ENCODE results near the gene ENSA. TPM values are rescaled to one million over a fixed set of nuclear protein-coding genes. Genes with fewer than 3 reads are reported as not detected.
"Not testable (repeated sequence)": the region's sequence is repeated elsewhere in the genome, so short reads cannot be mapped to it uniquely, and the experiment has no call there.

Gene ENSA
- polyA plus RNA-seq (ENCODE audit: insufficient read depth in 1 of 5, insufficient read length in 5 of 5, low replicate concordance in 1 of 5) = 100 to 1,000 TPM; 197 to 241 (median 224) TPM
- long read RNA-seq, donor 1, transcript ENSA-207 (2 exons, 703 nt) = minor isoform, 8 of 325 reads
- long read RNA-seq, donor 1, transcript ENSA-208 (4 exons, 2,085 nt) = major isoform, 90 of 325 reads
- long read RNA-seq, donor 1, transcript ENSA-201 (3 exons, 2,818 nt) = minor isoform, 26 of 325 reads
- long read RNA-seq, donor 1, transcript ENSA-205 (4 exons, 792 nt) = minor isoform, 7 of 325 reads
- long read RNA-seq, donor 1, partial matches to known transcripts = 189 of 325 reads
- long read RNA-seq, donor 1, other reads (novel, unspliced or antisense) = 0 of 325 reads
- long read RNA-seq, donor 2, transcript ENSA-201 (3 exons, 2,818 nt) = minor isoform, 10 of 79 reads
- long read RNA-seq, donor 2, transcript ENSA-208 (4 exons, 2,085 nt) = major isoform, 64 of 79 reads
- long read RNA-seq, donor 2, partial matches to known transcripts = 0 of 79 reads
- long read RNA-seq, donor 2, other reads (novel, unspliced or antisense) = 0 of 79 reads
- long read RNA-seq, donor 3, transcript ENSA-205 (4 exons, 792 nt) = minor isoform, 6 of 130 reads
- long read RNA-seq, donor 3, transcript ENSA-201 (3 exons, 2,818 nt) = minor isoform, 24 of 130 reads
- long read RNA-seq, donor 3, transcript ENSA-208 (4 exons, 2,085 nt) = major isoform, 68 of 130 reads
- long read RNA-seq, donor 3, partial matches to known transcripts = 27 of 130 reads
- long read RNA-seq, donor 3, other reads (novel, unspliced or antisense) = 0 of 130 reads
- long read RNA-seq, donor 4, transcript ENSA-201 (3 exons, 2,818 nt) = minor isoform, 11 of 163 reads
- long read RNA-seq, donor 4, transcript ENSA-208 (4 exons, 2,085 nt) = major isoform, 52 of 163 reads
- long read RNA-seq, donor 4, partial matches to known transcripts = 95 of 163 reads
- long read RNA-seq, donor 4, other reads (novel, unspliced or antisense) = 0 of 163 reads
- long read RNA-seq, donor 5, transcript ENSA-208 (4 exons, 2,085 nt) = major isoform, 126 of 196 reads
- long read RNA-seq, donor 5, transcript ENSA-201 (3 exons, 2,818 nt) = minor isoform, 41 of 196 reads
- long read RNA-seq, donor 5, transcript ENSA-207 (2 exons, 703 nt) = minor isoform, 7 of 196 reads
- long read RNA-seq, donor 5, transcript ENSA-205 (4 exons, 792 nt) = minor isoform, 6 of 196 reads
- long read RNA-seq, donor 5, partial matches to known transcripts = 14 of 196 reads
- long read RNA-seq, donor 5, other reads (novel, unspliced or antisense) = 0 of 196 reads
- long read RNA-seq, donor 6, transcript ENSA-208 (4 exons, 2,085 nt) = major isoform, 101 of 161 reads
- long read RNA-seq, donor 6, transcript ENSA-205 (4 exons, 792 nt) = minor isoform, 7 of 161 reads
- long read RNA-seq, donor 6, transcript ENSA-201 (3 exons, 2,818 nt) = minor isoform, 35 of 161 reads
- long read RNA-seq, donor 6, transcript ENSA-207 (2 exons, 703 nt) = minor isoform, 6 of 161 reads
- long read RNA-seq, donor 6, partial matches to known transcripts = 6 of 161 reads
- long read RNA-seq, donor 6, other reads (novel, unspliced or antisense) = 0 of 161 reads
- long read RNA-seq, donor 7, transcript ENSA-208 (4 exons, 2,085 nt) = major isoform, 62 of 87 reads
- long read RNA-seq, donor 7, transcript ENSA-201 (3 exons, 2,818 nt) = minor isoform, 17 of 87 reads
- long read RNA-seq, donor 7, partial matches to known transcripts = 0 of 87 reads
- long read RNA-seq, donor 7, other reads (novel, unspliced or antisense) = 0 of 87 reads
- long read RNA-seq, donor 8, transcript ENSA-208 (4 exons, 2,085 nt) = major isoform, 40 of 58 reads
- long read RNA-seq, donor 8, transcript ENSA-201 (3 exons, 2,818 nt) = minor isoform, 13 of 58 reads
- long read RNA-seq, donor 8, partial matches to known transcripts = 0 of 58 reads
- long read RNA-seq, donor 8, other reads (novel, unspliced or antisense) = 0 of 58 reads

DNA sequence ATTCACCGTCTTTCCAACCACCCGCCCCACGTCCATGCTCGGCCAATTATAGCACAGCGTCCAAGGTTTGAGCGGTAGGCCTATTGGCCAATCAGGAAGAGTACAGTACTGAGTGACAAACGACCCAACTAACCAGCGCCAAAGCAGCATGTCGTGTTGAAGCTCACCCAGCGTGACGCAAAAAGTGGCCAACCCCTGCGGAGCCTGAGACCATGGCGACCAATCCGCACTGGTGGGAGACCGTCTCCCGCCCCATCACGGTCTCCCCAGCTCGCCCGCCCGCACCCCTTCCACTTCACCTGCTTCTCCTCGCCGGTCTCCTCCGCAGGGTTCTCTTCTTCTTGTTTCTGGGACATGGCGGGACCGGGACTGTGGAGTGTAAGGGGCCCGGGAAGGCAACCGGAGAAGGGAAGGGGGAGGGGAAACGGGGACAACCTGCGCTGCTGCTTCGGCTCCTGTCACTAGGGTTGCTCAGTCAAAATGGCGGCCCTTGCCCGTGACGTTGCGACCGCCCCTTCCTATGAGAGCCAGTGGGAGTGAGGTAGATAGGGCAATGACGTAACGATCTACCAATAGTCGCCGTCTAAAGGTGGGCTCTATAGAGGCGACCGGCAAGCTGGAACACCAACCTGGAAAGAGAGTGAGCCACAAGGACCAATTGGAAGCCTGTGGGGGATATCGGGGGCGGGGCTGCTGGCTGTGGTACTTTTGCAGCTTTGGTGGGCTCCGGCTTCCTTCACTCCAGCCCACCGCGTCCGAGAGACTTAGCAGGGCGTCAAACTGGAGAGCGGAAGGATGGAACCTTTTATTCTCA lies at the start of gene ENSA:
Gene ENSA (minus strand): TSS at position 498 of the 814 bp plus-strand sequence. CDS start 142 bp downstream, at position 356.
- DNase-seq = peak; percentile 98 to 99

- no peak for DNase-seq
Measured at GRCh38 chr1:150678988-150679387, 49.6 kb upstream of the ENSA start.

DNA sequence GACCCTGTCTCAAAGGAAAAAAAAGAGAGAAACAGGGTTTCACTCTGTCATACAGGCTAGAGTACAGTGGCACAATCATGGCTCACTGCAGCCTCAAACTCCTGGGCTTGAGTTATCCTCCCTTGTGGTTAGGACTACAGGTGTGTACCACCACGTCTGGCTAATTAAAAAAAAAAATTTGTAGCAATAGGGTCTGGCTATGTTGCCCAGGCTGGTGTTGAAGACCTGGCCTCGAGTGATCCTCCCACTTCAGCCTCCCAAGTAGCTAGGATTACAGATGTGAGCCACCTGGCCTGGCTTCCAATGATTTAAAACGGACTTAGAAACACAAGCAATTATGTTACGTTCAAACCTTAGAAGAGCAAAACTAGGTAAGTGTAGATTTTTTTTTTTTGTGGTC lies 45.5 kb upstream of the ENSA start:
- no peak for DNase-seq

- no peak for DNase-seq
Measured at GRCh38 chr1:150663321-150663720, 33.9 kb upstream of the ENSA start.

GRCh38 chr1:150662811-150663210 lies 33.4 kb upstream of the ENSA start:
- no peak for DNase-seq

DNA sequence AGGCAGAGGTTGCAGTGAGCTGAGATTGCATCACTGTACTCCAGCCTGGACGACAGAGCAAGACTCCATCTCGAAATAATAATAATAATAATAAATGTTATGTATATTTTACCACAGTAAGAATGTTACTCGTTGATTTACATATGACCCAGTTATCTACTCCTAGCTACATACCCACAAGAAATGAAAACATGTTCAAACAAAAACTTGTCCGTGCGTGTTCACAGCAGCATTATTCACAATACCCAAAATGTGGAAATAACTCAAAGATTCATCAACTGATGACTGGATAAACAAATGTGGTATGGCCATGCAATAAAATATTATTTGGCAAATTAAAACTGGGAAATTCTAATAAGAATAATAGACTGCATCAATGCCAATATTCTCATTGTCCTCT lies 31.7 kb upstream of the ENSA start:
- no peak for DNase-seq

DNA sequence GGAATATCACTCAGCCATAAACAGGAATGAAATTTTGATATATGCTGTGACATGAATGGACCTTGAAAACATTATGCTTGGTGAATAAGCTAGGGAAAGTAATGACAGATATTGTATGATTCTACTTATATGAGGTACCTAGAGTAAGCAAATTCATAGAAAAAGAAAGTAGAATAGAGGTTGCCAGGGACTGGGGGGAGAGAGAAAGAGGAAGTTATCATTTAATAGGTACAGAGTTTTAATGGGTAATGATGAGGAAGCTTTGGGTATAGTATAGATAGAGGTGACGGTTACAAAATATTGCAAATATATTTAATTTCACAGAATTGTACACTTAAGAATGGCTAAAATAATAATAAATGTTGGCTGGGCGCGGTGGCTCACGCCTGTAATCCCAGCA lies 31.2 kb upstream of the ENSA start:
- DNase-seq = no peak

DNA sequence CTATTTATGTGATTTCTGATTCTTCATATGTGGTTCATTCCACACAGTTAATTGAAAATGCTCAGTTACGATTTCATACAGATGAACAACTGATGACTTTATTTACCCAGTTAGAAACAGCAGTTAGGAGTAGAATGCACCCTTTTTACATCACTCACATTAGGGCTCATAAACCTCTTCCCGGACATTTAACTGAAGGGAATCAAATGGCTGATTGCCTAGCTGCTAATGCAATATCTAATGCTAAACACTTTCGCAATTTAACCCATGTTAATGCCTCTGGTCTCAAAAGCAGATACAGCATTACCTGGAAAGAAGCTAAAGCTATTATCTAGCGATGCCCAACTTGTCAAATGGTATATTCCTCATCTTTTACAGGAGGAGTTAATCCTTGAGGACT lies 27.7 kb upstream of the ENSA start:
- DNase-seq = not testable (repeated sequence)

GRCh38 chr1:150654635-150655034 lies 25.2 kb upstream of the ENSA start:
- not testable (repeated sequence) for DNase-seq

- no peak for DNase-seq
Measured at GRCh38 chr1:150650193-150650592, 20.8 kb upstream of the ENSA start.

DNA sequence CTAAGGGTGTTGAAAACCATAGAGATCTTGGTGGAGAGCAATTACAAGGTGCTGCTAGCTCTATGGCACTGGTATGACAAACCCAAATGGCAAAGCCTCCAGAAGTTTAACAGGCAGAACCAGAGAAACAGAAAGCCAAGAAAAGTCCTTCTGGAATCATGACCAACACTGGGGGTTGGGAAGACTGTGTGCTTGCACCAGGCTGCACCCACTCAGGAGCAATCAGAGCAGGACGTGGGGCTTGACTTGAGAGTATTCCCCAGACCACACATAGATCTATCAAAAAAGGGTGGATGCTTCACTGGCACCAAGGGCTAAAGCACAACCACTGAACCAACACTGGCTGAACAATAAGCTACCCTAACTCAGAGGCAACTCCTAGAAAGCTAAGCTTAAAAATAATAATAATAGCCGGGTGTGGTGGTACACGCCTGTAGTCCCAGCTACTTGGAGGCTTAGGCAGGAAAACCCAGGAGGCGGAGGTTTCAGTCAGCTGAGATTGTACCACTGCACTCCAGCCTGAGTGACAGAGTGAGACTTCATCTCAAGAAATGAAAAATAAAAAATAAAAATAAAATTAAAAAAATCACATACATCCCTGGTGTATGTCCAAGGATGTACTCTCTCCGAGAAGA lies 20.1 kb upstream of the ENSA start:
- no peak for DNase-seq

GRCh38 chr1:150642296-150642695 lies 12.9 kb upstream of the ENSA start:
- DNase-seq = no peak

GRCh38 chr1:150641126-150641815 lies 11.9 kb upstream of the ENSA start:
- DNase-seq = not testable (repeated sequence)

- DNase-seq = not testable (repeated sequence)
Measured at GRCh38 chr1:150638430-150638829, 9.0 kb upstream of the ENSA start.

- not testable (repeated sequence) for DNase-seq
Measured at GRCh38 chr1:150634839-150635622, 5.6 kb upstream of the ENSA start.

DNA sequence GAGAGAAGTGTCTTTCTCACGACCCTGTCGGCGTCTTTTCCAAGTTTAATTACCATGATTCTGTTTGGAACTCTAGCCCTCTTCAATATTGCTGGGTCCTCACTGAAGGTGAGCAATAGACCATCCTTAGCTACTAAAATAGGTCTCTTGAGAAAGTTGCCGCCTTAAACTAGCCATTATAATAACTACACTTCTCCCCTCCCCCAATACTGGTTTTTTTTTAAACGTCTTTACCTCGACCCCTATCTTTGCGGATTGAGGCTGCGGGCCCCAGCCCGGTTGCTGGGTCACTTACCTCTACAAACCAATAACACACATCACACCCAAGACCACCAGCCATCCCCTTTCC lies 672 bp downstream of the ENSA start:
- DNase-seq = no peak

- no peak for DNase-seq
Measured at GRCh38 chr1:150627826-150628410, 1.5 kb downstream of the ENSA start.

Data from right lung (tissue), 10 donors.